Right kidney (tissue), 1 donor: ENCODE measurements around the gene WDR82.
A peak's percentile ranks its signal among the peaks of the same experiment; 100 is the strongest.

Source experiments
- DNase-seq: peaks from one replicate; pipeline ENCODE4 v3.0.0-alpha.2; 2016

WDR82 gene

DNA sequence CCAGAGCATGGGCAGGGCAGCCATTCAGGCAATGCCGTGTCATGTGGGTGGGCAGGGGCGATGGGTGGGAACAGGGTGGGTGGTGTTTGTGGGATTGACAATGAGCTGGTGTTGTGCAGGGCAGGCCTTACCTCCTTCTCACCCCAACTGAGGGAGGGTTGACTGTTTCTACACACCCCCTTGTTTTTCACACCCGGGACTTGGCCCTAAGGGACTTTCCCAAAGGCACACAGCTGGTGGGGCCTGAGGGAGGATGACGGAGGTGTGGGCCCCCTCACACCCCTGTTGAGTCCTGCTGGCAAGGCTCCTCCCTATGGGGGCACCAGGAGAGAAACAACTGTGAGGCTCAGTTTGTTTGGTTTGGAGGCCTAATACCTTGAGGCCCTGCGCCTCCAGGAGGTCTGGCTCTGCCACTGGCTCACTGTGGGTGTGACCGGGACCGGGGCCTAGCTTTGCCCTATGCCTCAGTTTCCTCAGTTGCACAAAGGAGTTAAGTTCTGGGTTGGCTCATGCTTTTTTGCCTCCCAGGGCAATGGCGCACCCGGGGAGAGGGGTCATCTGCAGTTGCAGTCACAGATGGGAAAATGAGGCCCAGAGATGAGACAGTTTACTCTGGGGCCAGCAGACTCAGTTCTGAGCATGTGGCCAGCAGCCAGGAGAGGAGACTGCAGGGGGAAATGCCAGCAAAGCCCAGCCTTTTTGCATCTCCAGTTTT, 32.6 kb upstream of the WDR82 start:
- no peak for DNase-seq

DNA sequence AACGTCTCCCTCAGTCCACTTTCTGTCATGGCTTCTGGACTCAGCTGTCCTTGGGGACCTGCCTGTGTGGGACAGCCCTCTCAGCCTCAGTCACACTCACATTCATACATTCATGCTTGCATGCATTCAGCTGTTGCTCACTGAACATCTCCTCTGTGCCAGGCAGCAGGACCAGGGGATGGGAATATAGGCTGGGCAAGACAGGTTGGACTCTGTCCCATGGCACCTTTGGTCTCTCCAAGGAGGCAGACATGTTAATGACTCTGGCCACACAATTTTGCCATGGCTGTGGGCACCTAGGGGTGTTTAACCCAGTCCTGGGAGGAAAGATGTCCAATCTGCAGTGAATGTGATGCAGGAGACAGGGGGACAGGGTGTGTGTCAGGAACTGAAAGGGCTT, 29.9 kb upstream of the WDR82 start:
- DNase-seq = no peak

DNA sequence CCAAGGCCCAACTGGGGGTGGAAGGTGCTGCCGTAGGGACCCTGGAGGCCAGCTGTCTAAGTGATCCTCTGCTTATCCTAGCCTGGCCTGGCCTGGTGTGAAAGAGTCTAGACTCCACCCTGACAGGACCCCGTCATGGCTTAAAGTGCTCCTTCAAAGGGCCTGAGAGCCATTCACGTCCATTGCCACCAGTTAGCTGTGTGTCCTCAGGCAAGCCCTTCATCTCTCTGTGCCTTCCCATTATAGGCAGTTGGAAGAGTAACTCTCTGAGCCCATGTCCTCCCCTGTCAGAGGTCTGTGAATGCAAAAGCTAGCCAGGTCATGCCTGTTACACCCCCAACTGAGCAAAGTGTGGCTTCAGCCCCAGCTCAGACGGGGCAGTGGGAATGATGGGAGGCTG, 28.5 kb upstream of the WDR82 start:
- DNase-seq = no peak

DNA sequence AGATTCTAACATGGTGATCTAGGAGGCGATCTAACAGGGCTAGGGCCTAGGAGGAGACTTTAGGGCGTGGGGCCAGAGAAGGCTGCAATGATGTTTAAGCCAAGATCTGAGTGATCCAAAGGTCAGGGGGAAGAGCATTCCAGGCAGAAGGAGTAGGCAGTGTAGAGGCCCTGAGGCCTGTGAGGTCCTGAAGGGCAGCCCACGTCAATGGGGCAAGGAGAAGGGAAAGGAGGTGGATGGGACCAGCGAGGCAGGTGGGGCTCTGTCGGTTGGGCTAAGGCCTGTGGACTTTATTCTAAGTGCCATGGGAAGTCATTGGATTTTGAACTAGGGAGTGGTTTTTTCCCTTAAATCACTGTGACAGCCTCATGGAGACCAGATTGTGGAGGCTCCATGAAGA, 27.5 kb upstream of the WDR82 start:
- DNase-seq = no peak

DNA sequence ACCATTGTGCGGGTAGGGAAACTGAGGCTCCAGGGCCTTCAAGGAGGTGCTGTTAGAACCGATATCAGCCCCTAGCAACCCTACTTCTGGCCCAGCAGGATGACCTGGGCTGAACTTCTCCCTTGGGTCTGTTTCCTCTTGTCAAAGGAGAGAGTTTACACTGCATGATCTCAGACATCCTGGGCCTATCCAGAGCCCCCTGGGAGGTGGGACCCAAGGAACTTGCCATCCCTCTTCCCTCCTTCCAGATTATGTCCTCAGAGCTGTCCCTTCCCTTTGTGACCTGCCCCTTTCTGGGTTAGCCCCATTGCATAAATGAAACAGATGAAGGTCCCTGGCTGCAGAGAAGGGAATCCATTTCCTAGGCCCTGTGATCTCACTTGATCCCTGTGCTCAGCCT, 25.4 kb upstream of the WDR82 start:
- no peak for DNase-seq

DNA sequence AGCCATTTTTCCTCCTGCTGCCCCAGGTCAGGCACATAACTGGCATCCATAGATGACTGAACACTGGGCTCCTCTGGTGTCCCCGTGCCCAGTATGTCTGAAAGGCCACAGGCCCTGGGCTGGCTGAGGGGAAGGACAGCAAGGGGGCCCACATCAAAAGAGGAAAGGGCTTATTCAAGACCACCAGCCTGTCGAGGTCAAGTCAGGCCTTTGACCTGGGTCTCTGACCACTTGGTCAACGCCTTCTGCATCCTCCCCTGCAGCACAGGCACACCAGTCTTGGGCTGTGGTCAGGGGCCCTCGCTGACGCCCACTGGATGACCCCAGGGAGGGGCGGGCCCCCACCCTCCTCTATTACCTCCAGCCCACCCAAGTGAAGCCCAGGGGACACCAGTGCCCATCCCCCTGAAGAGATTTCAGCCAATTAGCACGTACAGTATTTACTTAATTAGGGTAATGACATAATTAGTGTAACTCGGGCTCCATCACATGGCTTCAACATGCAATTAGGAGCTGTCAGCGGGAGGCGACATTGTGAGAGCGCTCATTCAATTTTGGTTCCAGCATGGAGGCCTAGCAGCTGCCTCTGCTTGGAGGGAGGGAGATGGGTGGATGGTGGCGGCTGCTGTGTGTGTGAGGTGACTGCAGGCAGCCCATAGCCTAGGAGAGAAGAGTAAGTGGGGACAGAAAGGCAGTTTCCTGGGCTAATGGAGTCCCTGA, 24.1 kb upstream of the WDR82 start:
- DNase-seq = no peak

DNA sequence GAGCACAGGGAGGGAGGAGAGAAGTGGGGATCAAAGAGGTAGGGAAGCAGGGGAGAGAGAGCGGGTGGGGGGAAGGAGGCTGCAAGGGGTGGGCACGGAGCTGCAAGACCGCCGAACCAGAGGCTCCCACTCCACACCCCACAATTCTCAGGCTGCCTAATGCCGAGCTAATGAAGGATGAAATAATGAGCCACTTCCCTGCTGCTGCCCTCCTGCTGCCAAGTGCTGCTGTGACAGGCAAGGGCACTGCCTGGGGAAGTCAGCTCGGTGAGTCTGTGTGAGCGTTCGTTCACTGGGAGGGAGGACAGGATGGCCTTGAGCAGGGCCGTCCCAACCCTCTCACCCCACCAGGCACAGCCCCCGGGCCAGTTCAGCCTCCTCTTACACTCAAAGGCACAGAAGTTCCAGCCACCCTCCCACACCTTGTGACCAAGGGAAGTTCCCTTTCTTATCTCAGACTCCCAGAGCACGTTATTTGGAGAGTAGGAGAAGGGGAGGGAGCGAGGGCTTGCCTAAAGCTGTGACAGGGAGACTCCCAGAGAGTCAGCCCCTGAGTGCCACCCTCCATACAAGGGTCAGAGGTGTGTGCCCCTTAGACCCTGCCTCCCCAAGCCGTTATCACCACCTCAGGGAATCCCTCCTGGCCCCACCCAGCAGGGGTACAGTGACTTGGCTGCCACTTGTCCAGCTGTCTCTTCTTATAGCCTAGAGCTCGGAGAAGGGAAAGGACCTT, 21.6 kb upstream of the WDR82 start:
- peak; percentile 57 for DNase-seq

DNA sequence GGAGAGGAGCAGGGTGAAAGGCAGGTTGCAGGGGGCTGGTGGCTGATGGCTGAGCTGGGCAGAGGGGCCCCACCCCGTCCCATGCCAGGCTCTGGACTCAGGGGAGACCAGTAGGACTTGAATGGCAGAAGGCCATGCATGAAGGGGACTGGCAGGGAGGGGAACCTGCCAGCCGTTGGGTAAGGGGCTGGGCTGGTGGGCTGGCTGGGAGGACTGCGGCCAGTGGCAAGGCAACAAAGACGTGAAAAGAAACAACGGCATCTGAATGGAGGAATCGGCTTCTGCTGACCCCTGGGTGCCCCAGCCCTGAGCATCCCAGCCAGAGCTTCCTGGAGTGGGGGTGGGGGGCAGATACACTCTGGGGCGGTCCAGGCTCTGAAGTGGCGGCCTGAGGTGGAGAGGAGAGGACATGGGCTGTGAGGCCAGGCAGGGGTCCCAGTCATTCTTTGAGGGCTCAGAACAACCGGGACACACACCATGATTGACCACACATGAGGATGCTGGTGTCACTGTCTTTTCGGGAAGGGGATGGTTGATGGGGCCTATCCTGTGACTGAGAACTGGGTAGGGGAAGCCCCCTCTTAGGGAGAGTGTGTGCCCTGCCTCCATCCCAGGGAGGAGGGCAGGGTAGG, 20.9 kb upstream of the WDR82 start:
- DNase-seq = peak; percentile 55

DNA sequence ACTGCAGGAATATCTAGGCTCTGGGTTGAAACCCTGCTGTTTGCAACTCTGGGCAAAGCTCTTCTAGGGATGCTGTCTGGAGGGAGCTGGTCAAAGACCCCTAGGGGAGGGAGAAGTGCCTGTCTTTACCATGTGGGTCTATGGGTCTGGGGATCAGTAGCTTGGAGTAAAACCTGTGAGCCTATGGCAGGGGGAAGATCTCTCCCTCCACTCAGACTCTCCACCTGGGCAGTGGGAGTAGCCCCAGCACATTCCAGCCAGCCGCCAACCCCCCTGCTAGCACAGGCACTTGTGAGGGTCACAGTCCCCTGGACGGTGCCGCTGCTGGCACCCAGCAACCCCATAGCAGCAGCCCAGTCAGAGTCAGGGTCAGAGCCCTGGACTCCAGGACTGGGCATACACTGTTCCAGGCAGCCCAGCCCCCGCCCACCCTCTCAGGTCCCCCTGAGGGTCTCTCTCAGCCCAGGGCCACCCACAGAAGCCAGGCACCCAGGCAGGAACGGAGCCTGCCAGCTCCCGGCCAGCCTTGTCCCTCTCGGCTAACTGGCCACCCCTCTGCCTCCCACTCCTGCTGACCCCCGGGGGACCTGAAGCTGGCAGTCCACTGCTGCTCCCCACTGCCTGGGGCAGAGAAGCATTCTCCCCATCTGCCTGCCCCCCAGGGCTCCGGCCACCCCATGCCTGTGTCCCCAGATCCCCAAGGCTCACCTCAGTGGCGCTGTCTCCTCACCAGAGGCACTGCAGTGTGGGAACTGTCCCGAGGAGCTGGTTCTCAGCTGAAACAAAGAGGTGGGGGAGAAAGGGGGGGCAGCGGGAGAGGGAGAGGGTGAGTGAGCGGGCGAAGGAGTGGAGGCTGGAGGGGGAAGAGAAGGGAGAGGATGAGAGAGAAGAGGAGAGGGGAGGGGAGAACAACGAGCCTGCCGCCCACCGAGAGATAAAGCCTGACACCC, 20.0 kb upstream of the WDR82 start:
- DNase-seq = peak; percentile 69

DNA sequence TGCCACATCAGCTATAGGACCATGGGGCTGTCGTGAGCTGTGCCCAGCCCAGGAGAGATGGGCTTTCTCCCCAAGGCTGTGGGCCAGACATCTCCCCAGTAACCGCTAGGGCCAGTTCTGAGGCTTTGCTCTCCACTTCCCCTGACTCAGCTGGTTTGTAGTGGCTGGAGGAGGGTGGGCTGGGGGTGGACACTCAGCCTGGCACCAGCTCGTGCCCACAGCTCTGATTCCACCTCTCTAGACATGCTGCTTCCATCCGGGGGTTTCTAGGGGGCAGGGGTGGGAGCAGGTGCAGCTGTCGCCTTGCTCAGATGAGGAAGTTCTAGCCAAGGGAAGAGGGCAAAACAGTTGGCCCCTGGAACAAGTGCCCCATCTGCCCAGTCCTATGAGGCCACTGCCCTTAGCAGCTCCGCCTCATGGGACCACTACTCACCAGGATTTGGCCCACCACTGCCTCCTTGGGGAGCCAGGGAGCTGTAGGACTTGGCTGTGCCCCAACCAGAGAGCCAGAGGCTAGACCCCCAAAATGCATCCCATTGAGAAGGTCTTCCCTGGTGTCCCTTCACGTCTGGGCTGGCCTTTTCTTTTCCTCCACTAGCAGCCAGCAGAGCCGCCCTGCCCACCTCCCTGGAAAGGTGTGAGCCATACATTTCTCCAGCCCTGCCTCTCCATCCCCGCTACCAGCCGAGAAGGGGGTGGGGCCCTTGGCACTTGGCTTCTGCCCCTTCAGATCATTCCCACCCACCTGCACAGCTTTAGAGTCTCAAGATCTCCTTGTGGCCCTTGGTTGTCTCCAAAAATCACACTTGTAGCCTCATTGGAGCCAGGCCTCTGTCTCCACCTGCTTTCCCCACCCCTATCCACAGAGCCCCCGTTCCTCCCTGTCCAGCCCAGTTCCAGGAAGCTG, 19.0 kb upstream of the WDR82 start:
- DNase-seq = no peak

DNA sequence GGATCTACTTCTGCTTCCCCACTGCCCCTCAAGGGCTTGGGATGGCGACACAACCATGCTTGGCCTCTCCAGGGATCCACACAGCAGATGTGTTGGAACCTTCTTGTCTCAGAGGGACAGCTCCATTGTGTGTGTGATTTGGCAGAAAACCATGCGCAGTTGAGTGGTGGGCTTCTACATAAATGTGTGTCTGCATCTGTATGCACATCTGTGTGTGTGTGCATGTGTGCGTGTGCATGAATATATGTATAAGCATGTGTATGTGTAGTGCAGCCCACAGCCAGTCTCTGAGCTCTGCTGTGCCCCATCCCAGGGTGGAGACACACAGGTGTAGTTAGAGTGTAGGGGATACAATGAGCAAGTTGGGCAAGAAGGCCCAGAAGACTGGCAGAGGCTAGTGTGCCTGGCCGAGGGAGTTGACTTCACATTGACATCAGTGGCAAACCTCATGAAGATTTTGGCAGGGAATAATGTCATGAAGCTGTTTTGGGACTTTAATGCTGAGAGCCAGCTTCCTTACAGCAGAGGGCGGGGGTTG, 17.3 kb upstream of the WDR82 start:
- DNase-seq = no peak

DNA sequence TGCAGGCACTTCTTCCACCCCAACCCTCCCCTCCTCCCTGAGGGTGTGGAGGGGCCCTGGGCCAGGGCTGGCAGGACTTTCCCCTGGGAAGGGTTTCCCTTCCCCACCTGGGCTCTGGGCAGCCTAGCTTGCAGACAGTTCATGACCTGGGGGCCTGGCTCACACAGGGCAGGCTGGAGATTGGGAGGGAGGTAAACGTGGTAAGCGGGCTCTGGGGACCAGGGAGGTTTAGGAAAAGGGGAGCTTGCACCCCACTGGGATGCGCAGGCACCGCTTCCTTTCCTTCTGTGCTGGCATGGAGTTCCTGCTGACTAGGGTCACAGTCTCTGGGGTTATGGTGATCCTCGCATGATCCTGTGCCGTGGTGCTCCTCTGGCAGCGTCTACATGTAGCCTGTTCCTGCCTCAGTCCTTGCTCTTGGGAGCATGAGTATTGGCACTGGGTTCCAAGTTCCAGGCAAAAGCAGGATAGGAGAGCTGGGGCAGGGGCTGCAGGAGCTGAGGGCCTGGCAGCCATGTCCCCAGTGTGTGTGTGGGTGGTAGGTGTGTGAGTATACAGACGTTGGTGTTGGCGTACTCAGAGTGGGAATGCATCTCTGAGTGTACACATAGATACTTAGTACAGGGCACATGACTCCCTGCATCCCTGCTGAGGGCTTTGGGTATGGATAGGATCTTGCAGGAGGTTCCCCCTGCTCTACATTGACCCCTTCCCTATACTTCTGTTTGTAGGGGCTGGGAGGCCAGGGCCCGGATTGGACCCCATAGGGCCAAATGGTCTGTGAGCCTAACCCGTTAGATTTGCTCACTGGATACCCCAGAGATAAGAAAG, 16.1 kb upstream of the WDR82 start:
- DNase-seq = no peak

DNA sequence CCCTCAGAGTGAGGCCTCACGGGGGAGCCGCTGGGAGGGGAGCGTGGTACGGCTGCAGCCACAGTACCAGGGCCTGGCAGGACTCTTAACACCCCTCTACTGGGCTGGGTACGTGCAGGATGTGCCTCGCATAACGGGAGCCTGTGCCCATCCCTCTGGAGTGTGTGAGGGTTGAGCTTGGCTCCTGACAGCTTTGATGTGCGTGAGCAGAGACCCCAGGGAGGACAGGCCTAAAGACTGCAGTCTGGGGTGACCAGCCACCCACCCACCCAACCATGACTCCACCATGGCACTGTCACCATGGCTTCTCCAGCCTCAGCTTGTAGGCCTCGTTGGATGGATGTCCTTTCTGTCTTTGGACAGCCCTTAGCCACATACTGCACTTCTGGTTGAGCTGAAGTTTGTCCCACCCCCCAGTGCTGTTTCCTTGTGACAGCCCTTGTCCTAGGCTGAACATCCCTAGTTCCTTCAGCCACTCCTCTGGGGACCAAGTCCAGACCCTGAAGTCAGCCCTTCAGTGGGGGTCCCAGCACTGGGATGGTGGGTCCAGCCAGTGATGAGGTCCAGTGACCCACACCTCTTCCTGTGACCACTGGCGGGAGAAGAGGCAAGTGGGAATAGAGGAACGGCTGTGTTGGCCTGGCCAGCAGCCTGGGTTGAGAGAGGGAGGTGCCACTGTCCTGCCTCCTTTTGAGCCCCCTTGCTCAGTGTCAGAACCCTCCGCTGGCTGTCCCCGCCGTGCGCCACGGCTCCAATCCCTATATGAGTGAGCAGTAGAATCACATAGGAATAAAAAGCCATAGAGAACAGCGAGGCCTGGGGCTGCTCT, 15.3 kb upstream of the WDR82 start:
- no peak for DNase-seq

DNA sequence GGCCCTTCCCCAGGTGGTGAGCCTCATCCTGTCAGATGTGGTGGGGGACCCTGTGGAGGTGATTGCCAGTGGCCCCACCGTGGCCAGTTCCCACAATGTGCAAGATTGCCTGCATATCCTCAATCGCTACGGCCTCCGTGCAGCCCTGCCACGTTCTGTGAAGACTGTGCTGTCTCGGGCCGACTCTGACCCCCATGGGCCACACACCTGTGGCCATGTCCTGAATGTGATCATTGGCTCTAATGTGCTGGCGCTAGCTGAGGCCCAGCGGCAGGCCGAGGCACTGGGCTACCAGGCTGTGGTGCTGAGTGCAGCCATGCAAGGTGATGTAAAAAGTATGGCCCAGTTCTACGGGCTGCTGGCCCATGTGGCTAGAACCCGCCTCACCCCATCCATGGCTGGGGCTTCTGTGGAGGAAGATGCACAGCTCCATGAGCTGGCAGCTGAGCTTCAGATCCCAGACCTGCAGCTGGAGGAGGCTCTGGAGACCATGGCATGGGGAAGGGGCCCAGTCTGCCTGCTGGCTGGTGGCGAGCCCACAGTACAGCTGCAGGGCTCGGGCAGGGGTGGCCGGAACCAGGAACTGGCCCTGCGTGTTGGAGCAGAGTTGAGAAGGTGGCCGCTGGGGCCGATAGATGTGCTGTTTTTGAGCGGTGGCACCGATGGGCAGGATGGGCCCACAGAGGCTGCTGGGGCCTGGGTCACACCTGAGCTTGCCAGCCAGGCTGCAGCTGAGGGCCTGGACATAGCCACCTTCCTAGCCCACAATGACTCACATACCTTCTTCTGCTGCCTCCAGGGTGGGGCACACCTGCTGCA, 14.0 kb upstream of the WDR82 start:
- no peak for DNase-seq

DNA sequence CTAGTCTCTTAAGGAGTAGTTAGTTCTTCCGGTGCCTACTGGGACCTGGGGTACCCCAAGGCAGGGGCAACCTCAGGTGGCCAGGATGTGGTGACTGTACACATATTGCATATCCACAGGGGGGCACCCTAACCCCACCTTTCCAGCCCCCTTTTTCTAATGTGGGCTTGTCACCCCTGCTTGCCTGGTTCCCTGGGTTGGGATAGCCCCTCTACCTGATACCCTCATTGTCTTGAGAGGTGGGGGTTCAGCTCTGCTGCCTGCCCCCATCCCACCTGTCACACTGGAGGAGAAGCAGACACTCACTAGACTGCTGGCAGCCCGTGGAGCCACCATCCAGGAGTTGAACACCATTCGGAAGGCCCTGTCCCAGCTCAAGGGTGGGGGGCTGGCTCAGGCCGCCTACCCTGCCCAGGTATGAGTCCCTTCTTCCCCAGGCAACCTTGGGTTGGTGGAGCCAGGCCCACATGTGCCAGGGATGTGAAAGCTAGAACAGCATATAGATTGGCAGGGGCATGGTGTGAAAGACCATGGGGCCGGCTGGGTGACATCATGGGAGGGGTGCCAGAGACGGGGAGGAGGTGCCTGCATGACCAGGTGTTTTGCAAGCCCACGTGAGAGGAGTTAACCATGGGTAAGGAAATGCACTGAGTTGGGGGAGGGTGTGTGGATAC, 13.2 kb upstream of the WDR82 start:
- no peak for DNase-seq

DNA sequence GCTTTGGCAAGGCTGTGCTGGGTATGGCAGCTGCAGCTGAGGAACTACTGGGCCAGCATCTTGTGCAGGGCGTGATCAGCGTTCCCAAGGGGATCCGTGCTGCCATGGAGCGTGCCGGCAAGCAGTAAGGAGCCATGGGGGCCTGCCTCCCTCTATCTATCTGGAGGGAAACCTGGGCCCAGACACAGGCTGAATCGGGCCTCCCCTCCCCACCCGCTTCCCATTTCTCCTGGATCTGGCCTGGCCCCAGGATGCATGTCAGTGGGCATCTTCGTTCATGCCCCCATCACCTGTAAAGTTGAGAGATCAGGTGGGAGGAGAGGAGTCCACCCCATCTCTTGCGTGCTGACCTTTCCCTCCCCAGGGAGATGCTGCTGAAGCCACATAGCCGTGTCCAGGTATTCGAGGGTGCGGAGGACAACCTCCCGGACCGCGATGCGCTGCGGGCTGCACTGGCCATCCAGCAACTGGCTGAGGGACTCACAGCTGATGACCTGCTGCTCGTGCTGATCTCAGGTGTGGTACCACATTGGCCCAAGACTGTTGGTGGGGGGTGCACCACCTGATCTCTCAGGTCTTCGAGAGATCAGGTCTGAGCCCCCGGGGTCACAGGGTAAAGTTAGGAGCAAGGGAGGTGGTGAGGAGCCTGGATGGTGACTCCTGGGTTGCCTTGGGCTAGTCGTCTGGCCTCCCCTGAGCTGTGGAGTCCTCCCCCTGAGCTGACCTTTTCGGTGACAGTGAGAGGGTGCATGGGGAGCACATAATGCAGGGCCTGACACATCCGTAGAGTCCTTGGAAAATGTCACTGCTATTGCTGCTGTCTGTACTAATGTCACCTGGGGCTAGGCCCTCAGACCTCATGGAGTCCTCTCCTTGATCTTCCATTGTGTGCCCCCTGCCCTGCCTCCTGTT, 12.4 kb upstream of the WDR82 start:
- DNase-seq = no peak
